Left renal pelvis (tissue), 4 donors: ENCODE measurements around the gene BACH2. TPM values are rescaled to one million over a fixed set of nuclear protein-coding genes. Genes with fewer than 3 reads are reported as not detected.
"Not testable (repeated sequence)": the region's sequence is repeated elsewhere in the genome, so short reads cannot be mapped to it uniquely, and the experiment has no call there.

Experiments
- DNase-seq, 4 donors: peaks; one replicate each; pipeline ENCODE4 v3.0.0-alpha.2; 2013; ENCODE audit warnings: low read depth in 4 of 4, low spot score in 3 of 4
- polyA plus RNA-seq, 4 donors: library from polyadenylated mRNA; unstranded; fragments of 120-200 nt; gene quantifications; one replicate each; pipeline ENCODE4 v1.2.1, GENCODE V29; 2013; ENCODE audit not compliant: insufficient read length in 4 of 4

The BACH2 gene
- polyA plus RNA-seq, 4 donors: 9.0 to 11.5 (median 10.7) TPM

DNA sequence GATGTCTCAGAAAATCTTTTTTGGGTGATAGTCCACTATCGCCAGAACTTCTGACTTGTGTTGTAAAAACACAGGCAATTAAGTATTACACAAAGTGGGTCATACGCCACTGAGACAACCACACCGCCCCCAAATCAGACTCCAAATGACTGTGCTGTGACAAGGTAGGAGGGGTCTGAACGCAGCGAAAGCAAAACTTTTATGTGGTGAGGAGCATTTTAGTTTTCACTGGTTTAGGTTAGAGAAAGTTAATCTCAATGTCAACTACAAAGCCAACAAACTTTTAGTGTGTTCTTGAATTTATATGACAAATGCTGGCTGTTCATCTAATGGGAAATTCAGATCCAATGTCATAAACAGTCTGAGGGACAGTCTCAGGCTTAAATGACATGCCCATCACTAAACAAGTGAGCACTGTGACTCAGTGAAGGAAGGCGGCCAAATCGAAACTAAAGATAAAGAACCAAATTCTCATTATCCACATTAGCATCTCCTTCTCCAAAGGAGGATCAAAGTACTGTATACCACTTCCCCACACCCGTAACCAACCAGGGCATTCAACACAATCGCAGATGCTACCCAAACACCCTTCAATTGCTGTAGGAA, 215.7 kb downstream of the BACH2 start:
- no peak for DNase-seq

GRCh38 chr6:90079560-90080490, 216.8 kb downstream of the BACH2 start:
- no peak for DNase-seq

GRCh38 chr6:90078513-90079289, 217.9 kb downstream of the BACH2 start:
- DNase-seq: no peak

DNA sequence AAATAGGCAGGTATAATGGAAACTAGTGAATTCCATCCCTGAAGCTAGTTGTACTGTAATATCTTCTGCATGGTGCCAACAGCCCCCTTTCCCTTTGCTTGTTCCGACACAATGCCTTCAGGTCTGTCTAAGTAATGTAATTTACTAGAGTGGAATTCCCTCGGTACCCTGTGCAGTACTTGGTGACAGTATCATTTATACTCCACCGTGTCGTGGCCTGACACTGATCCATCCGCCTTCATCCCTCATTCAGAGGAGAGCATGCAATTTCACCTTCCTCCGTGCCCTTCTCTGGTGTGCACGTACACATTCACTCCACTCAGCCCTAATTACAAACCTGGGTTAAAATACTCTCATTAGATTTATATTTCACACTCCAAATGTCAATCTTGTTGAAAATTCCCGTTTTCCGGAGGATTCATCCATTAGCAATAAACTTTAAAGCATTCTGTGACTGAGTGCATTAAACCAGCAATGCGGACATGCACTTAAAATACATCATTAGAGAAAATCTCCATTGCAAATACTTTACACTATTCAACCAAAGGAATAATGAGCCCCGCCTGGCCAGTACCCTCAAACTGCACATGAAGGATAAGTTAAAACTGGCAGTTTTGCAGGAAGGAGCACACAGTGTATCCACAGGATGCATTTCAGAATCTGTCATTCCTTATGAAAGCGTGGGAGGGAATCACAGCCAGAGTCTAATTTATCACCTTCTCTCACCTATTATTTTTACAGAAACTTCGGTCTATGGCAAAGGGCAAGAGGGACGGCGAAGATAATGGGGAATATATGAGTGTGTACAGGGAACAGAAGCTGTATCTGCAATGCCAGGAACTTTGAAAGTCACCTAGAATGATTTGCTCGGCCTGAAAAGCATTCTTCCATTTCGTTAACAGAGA, 219.9 kb downstream of the BACH2 start:
- DNase-seq: no peak

GRCh38 chr6:90074161-90074850, 222.3 kb downstream of the BACH2 start:
- DNase-seq: no peak

GRCh38 chr6:90072935-90073464, 223.6 kb downstream of the BACH2 start:
- no peak for DNase-seq

GRCh38 chr6:90072501-90072900, 224.1 kb downstream of the BACH2 start:
- no peak for DNase-seq

DNA sequence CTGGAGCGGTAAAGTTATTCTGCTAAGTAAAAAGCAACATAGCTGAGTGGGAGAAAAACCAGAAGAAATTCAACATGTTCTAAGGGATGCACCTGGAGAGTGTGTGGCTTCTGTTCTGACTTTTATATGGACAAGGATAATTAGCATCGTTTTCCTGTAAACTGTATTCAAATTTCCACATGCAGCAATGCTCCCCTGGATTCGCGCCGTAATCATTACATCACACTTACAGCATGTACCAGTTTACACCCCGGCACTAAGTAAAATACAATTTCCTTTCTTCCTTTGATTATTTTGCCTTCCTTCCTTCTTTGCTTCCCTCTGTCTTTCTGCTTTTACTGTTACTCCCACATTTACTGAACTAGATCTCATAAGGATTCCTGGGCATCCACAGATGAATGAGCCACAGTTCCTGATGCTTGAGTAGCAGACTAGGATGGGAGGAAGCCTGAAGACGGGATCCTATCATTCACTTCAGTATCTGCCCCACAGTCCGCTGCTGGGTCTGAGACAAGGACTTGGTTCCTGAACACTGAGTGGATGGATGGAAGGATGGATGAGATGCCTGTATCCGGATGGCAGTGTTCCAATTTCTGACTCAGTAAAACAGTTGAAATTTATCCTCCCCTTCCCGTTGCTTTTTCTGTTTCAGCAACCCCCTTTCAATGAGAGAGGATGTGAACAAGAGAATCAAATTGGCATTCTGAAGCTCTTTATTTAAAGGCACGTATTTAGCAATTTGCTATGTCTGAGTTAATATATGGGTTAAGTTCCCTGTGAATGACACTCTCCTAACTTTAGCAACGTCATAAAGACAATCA, 227.7 kb downstream of the BACH2 start:
- DNase-seq: no peak

- peak in 1 of 4 donors; percentile 7 for DNase-seq
Measured at GRCh38 chr6:90068264-90068663, 228.4 kb downstream of the BACH2 start.

DNA sequence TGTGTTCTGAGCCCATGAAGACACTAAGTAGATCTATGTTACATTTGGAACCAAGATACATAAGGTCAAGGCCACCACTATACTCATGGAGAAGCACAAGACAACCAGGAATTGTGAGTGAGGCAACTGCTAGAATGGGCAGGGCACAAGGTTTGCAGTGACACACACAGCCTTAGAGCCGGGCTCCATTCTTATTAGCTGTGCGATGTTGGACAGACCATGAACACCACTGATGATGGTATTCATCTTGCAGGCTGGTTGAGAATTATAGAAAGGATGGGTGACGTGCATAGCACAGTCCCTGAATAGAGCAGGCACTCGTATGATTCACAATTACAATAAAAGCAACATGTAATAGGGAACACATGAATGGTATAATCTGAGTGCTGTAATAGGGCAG, 229.9 kb downstream of the BACH2 start:
- DNase-seq: no peak

DNA sequence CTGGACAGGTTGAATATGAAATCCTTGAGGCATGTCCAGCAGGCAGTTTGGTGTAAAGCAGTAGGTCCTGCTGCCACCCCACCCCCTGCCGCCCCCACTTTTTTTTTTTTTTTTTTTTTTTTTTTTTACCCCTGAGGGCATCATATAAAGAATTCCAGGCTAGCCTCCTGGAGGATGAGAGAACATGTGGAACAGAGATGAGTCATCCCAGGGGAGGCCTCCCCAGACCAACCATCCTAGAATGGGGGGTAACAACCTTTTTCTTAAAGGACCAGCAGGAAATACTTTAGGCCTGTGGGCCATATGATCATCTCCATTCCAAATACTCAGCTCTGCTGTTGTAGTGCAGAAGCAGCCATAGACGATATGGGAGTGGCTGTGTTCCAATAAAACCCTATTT, 231.5 kb downstream of the BACH2 start:
- DNase-seq: no peak

GRCh38 chr6:90062667-90063066, 234.0 kb downstream of the BACH2 start:
- DNase-seq: no peak

GRCh38 chr6:90062051-90062450, 234.6 kb downstream of the BACH2 start:
- no peak for DNase-seq

GRCh38 chr6:90059178-90059577, 237.5 kb downstream of the BACH2 start:
- DNase-seq: not testable (repeated sequence)

DNA sequence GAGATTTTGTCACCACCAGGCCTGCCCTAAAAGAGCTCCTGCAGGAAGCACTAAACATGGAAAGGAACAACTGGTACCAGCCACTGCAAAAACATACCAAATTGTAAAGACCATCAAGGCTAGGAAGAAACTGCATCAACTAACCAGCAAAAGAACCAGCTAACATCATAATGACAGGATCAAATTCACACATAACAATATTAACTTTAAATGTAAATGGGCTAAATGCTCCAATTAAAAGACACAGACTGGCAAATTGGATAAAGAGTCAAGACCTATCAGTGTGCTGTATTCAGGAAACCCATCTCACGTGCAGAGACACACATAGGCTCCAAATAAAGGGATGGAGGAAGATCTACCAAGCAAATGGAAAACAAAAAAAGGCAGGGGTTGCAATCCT, 240.7 kb downstream of the BACH2 start:
- not testable (repeated sequence) for DNase-seq

DNA sequence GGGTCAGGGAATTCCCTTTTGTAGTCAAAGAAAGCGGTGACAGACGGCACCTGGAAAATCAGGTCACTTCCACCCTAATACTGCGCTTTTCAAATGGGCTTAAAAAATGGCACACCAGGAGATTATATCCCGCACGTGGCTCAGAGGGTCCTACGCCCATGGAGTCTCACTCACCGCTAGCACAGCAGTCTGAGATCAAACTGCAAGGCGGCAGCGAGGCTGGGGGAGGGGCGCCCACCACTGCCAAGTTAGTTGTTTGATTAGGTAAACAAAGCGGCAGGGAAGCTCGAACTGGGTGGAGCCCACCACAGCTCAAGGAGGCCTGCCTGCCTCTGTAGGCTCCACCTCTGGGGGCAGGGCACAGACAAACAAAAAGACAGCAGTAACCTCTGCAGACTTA, 242.4 kb downstream of the BACH2 start:
- DNase-seq: not testable (repeated sequence)

DNA sequence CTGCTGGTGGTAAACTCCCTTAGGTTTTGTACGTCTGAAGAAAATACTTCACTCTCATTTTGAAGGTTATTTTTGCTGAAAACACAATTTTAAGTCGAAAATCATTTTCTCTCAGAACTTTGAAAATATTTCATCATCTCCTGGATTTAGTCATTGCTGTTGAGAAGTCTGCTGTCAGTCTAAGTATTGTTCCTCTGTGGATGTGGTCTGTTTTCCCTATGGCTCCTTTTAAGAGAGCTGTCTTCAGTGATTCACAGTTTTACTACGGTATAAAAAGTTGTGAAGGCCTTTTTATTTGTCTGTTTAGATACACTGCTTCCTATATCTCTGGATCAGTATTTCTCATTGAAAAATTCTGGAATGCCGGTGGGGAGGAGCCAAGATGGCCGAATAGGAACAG, 243.0 kb downstream of the BACH2 start:
- DNase-seq: no peak

DNA sequence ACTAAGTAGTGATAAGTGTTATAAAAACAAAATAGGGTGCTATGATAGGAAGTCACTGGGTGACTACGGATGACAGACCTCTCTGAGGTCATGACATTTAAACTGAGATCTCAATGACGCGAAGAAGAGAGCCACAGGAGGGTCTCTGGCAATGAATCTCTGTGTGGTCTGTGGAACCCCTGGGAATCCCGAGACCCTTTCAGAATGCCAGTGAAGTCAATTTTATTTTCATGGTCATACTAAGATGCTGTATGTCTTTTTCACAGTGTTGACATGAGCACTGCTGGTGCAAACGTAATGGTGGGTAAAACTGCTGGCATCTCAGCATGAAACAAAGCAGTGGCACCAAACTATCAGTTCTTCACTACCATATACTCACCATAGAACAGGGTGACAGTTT, 247.3 kb downstream of the BACH2 start:
- no peak for DNase-seq
